COR-L47 (cell line): ENCODE measurements around the gene KRT84.
"Not testable (repeated sequence)": the region's sequence is repeated elsewhere in the genome, so short reads cannot be mapped to it uniquely, and the experiment has no call there.

ENCODE experiments used
- DNase-seq: peaks from one replicate; lab custom pipeline; 2025; lab: John Stamatoyannopoulos, UW

The KRT84 gene

DNA sequence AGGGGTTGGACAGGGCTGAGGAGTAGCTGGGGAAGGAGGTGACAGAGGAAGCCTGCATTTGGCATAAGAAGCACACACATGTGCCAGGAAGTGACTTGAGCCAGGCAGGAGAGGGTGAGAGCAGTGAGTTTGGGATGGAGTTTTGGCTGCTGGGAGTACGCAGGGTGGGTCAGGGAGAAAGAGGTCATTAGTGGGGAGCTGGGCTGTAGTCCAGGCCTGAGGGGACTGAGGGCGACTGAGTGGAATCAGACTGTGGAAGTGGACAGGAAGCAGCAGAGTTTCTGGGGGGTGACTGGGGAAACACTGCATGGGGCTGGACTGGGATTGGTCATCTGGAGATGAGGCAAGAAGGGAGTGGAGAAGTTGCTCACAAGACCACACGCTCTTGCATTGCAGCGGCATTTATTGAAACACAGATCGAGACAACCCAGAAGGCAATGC lies 25.8 kb downstream of the KRT84 start:
- DNase-seq = no peak

DNA sequence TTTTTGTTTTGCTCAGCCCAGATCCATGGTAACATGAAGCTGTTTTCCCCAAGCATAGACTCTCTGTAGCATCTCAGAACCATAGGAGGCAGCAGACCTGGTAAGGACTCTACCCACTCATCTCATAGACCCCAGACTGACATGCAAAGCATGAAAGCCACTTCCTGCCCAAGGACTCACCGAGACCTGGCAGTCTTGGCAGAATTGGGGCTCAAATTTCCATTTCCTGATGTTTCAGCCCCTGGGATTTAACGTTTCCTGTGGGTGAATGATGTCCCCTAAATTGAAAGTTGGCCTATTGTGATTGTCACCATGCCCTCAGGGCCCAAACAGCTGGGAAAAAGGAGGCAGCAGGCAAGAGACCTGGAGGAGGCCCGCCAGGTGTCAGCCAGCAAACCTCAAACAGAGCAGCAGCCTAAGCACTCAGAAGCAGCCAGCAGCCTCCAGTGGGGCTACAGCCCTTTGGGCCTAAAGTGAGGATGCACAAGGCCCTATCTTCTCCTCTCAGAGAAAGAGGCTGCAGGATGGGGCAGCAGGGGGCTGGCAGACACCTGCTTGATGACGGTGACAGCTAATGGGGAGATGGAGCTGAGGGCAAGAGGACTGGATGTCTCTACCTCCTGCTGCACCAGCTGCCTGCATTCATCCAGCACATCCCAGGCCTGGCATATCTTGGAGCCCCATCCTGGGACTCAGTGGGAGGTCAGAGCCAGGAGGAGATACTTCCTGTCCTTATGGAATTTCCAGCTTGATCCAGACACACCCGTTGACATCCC lies 26.7 kb downstream of the KRT84 start:
- peak; percentile 33 for DNase-seq

- no peak for DNase-seq
Measured at GRCh38 chr12:52356762-52357580, 28.5 kb downstream of the KRT84 start.

DNA sequence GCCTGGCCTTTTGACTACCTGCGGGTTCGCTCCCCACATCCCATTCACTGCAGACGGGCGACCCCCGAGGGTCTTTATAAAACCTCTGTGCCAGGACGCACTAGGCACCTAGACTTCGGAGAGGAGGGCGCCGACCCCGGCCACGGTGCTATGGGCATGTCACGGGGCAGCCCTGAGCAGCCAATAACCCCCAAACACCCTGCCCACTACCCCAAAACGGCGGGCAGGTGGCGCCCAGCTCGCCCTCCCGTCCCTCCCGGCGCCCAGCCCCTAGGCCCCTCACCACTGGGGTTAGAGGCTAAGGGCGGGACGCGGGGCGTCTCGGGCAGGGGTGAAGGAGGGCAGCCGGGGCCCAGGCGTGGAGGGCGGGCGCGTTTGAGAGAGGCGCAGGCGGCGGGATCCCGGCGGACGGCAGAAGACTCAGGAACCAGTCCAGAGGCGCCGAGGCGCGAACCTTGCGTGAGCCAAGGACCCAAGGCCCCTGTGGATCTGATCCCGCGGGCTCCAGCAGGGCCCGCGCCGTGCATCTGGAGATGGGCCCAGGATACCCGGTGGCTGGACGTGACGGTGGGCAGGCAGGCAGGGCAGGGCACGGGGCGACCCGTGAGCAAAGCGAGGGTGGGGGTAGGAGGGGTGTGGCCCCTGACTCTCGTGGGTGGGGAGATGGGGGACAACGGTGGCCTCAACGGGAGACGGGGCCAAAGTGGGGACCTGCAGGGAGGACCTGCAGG lies 29.3 kb downstream of the KRT84 start:
- DNase-seq = no peak

DNA sequence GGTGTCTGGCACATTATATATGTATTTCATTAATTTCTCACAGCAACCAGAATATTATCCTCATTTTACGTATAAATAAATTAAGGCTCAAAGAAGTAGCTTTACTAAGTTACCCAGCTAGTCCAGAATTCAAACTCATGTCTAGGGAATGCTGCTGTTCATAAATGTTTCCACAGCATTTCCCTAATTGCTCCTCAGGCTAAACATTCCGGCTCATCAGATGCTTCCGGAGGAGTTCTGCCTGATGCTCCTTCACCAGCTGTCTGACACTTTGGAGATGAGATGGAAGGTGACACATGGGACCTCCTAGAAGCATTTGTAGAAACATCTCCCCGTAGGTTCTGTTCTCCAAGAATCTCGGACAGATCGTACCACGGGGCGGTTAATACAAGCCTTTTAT lies 30.3 kb downstream of the KRT84 start:
- DNase-seq = no peak

DNA sequence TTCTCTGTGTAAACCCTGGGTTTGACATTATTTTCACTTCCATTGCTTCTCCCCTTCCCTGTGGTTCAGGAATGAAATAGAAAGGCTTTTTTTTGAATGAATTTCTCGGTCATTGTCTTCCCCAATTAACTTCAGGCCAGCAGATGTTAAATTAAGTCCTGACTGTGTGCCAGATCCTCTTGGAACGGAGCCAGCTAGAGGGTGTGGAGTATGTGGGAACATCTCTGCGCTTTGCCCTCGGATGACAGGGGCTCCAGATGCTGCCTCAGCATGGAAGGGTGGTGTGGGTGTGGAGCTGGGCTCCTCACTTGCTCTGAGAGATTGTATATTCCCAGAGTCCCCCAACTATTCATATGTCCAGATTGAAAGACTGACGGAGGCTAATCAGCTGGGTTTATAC lies 31.3 kb downstream of the KRT84 start:
- peak; percentile 63 for DNase-seq

DNA sequence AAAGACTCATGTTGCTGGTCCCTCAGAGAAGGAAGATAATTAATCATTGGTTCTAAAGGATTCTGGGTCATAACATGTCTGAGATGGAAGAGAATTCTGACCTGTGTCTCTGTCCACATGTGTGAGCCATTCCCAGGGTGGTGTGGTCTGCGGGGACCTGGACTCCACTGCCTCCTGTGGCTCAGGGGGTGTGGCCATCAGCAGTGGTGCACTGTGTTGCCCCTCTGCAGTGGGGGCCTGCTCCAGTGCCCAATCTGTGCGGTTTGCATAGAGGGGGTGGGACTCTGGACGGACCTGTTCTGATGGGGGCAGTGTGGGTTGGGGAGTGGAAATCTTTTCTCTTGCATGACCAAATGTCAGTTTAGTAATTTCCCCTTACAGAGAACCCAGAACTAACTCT lies 31.7 kb downstream of the KRT84 start:
- DNase-seq = no peak

- no peak for DNase-seq
Measured at GRCh38 chr12:52352951-52353350, 32.5 kb downstream of the KRT84 start.

GRCh38 chr12:52351196-52352059 lies 34.0 kb downstream of the KRT84 start:
- DNase-seq = no peak

DNA sequence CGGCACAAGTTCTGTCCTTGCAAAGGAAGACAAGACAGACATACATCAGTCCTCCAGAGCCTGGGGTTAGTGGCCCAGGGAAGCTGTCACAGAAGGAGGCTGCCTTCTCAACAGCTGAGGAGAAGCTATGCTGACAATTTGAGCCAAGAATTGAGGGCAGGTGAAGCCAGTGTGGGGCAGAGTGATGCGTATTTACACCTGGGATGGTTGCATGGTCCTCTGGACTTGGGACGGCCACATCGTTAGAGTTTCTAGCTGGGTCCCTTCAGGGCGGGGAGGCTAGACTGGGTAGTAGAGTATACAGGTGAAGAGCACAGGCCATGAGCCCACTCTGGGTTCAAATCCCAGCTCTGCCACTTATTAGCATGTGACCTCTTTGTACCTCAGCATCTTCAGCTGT lies 34.7 kb downstream of the KRT84 start:
- DNase-seq = no peak

- no peak for DNase-seq
Measured at GRCh38 chr12:52350021-52350620, 35.3 kb downstream of the KRT84 start.

- DNase-seq = no peak
Measured at GRCh38 chr12:52349196-52349595, 36.3 kb downstream of the KRT84 start.

DNA sequence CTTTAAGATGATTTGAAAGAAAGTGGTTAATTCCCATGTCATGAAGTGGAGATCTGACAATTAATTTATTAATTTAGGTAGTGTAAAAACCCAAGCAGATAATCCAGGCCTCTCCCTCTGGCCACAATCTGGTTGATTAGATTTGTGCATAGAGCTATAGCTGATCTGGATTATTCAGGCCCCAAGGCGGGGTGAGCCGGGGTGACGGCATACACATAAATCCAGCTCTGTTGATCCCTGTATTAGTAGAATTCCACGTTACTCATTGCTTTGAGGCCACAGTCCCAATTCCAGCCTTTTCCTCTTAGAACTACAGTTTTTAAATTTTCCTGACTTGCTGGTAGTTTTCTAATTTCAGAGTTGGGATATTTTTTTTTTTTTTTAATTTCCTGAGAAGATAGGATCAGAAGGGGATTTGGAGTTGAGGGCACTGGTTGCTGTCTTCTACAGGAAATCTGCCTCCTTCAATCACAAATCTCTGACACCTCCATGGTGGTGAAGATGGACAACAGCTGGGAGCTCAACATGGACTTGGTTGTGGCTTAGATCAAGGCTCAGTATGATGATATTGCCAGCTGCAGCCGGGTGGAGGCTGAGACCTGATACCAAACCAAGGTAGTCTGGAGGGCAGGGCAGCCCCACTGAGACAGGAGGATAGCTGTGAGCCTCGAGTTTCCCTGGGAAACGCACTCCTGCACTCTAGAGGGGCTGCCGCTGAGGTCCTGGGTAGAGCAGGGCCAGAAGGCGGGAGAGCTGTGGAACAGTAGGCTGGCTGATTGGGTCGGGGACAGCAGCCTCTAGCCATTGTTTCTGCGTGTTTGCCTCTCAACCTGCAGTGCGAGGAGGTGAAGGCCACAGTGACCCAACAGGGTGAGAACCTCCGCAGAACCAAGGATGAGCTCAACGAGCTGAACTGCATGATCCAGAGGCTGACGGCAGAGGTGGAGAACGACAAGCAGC lies 37.6 kb downstream of the KRT84 start:
- DNase-seq = no peak

GRCh38 chr12:52347016-52347415 lies 38.4 kb downstream of the KRT84 start:
- no peak for DNase-seq

GRCh38 chr12:52346593-52346992 lies 38.9 kb downstream of the KRT84 start:
- no peak for DNase-seq

DNA sequence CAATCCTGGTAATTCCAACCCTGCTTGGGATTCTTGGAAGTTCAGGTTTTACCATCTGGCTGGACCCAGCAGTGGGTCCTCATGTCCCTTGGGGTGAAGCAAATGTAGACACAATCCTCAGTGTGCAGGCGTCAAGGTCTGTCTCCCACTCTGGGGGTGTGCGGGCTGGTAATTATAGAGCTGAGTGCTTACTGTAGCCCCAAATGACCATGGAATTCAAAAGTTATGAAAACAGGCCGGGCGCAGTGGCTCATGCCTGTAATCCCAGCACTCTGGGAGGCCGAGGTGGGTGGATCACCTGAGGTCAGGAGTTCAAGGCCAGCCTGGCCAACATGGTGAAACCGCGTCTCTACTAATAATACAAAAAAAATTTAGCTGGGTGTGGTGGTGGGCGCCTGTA lies 40.4 kb downstream of the KRT84 start:
- DNase-seq = not testable (repeated sequence)

GRCh38 chr12:52344111-52344510 lies 41.3 kb downstream of the KRT84 start:
- no peak for DNase-seq

DNA sequence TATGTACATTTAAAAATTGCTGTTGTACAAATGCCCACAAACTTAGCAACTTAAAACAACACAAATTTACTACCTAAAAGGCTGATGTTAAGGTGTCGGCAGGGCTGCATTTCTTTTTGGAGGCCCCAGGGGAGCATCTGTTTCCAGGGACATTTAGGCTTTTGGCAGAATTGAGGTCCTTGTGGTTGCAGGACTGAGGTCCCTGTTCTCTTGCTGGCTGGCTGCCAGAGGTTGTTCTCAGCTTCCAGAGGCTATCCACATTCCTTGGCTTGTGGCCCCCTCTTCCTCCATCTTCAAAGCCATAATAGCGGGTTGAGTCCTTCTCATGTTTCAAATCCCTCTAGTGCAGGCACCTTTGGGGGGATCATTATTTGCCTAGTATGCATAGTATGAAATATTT lies 41.9 kb downstream of the KRT84 start:
- no peak for DNase-seq

DNA sequence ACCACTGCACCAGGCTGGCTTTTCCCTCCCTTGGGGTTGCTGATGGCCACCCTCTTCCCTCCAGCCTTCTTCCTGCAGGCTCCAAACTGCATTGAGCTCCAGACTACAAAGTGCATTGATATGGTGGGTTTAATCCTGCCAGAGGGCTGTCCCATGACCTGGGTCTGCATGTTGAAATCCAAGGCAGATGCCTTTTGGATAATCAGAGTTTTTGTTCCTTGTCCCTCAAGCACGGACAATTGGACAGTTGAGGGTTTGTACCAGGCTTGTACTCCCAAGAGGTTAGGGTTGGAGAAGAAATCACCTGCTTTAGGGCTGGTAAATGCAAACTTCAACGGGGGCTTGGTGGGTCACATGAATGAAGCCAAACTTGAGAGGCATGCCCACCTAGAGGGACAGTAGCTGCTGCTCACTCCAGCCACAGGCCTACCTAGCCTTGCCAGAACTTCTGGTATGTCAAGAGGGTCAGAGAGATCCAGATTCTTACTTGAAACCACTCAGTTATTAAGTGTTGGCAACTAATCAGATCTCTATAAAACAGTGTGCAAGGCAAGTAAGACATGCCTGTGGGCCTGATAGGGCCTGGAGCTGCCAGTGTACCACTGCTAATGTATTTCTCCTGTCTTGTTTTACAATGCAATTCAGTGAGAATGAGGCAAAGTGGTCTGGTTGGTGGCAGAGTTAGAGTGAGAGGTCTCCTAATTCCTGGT lies 42.5 kb downstream of the KRT84 start:
- DNase-seq = no peak
